H1 (cell line): ENCODE measurements around the gene PSMC2. TPM values are rescaled to one million over a fixed set of nuclear protein-coding genes. Genes with fewer than 3 reads are reported as not detected.

Experiments used
- CTCF ChIA-PET: fragments of 300-600 bp; sonication (Branson Sonifier 250); formaldehyde crosslinking; loops from one replicate; lab custom pipeline; 2021; ENCODE audit not compliant: partially characterized antibody; lab: Charles Lee
- POLR2A ChIA-PET: fragments of 300-600 bp; sonication (Branson Sonifier 250); formaldehyde crosslinking; loops from one replicate; lab custom pipeline; 2021; ENCODE audit warnings: inconsistent platforms; ENCODE audit not compliant: partially characterized antibody; lab: Charles Lee
- DNase-seq, 2 experiments: peaks; one replicate each; pipeline versions ENCODE4 v3.0.0 to v3.0.0-alpha.2; 2010 to 2022; ENCODE audit warnings: low spot score in 2 of 2, low read depth in 1 of 2, mixed read lengths in 1 of 2
- FAIRE-seq: peaks from 2 replicates; lab custom pipeline; 2011; peaks lifted over from hg19 to GRCh38; lab: Jason Lieb, UNC
- H2AFZ ChIP-seq: 2 replicates; pipeline ENCODE4 v1.8.1; 2012; ENCODE audit warnings: low read length, inconsistent platforms
- H2AK5ac ChIP-seq: 2 replicates; pipeline ENCODE4 v1.6.1; 2013; ENCODE audit warnings: low read depth, low read length
- H2BK120ac ChIP-seq: replicated peaks from 2 replicates; pipeline ENCODE3; 2013; ENCODE audit warnings: low read depth, low read length, inconsistent platforms
- H2BK12ac ChIP-seq: 2 replicates; pipeline ENCODE4 v1.6.1; 2013; ENCODE audit warnings: low read depth, low read length
- H2BK15ac ChIP-seq: 2 replicates; pipeline ENCODE4 v1.6.1; 2013; ENCODE audit warnings: low read length
- H2BK20ac ChIP-seq: 2 replicates; pipeline ENCODE4 v1.6.1; 2013; ENCODE audit warnings: low read length
- H2BK5ac ChIP-seq: 2 replicates; pipeline ENCODE4 v1.6.1; 2013; ENCODE audit warnings: low read depth, low read length
- H3K14ac ChIP-seq: 2 replicates; pipeline ENCODE4 v1.6.1; 2013; ENCODE audit warnings: inconsistent platforms; ENCODE audit not compliant: insufficient read length
- H3K18ac ChIP-seq: 2 replicates; pipeline ENCODE4 v1.6.1; 2013; ENCODE audit warnings: low read length; ENCODE audit errors: extremely low read depth
- H3K23ac ChIP-seq: 2 replicates; pipeline ENCODE4 v1.6.1; 2013; ENCODE audit warnings: inconsistent platforms; ENCODE audit not compliant: insufficient read length
- H3K23me2 ChIP-seq: 2 replicates; pipeline ENCODE4 v1.6.1; 2013; ENCODE audit warnings: low read depth, low read length
- H3K27ac ChIP-seq: 2 replicates; pipeline ENCODE4 v1.6.1; 2011; ENCODE audit warnings: low read depth, low read length, inconsistent platforms
- H3K27me3 ChIP-seq, 4 experiments: replicated peaks in 1 of 4; 1 replicate in 1 of 4; 2 replicates in 3 of 4; pipeline versions ENCODE4 v1.6.1 to v1.8.1; 2011 to 2013; ENCODE audit warnings: low read length in 3 of 4, mild to moderate bottlenecking in 3 of 4, inconsistent platforms in 2 of 4, mixed read lengths in 2 of 4, moderate library complexity in 1 of 4; ENCODE audit not compliant: control insufficient read depth in 3 of 4, insufficient read depth in 3 of 4; ENCODE audit errors: extremely low read depth in 1 of 4
- H3K36me3 ChIP-seq, 4 experiments: 2 replicates each; pipeline versions ENCODE4 v1.6.1 to v1.8.1; 2011 to 2013; ENCODE audit warnings: mild to moderate bottlenecking in 4 of 4, low read length in 3 of 4, moderate library complexity in 2 of 4, control low read depth in 1 of 4, inconsistent platforms in 1 of 4; ENCODE audit not compliant: insufficient read depth in 4 of 4, control insufficient read depth in 2 of 4
- H3K4ac ChIP-seq: replicated peaks from 2 replicates; pipeline ENCODE3; 2013; ENCODE audit warnings: low read length, low read depth, mixed read lengths, inconsistent platforms; ENCODE audit not compliant: insufficient read length
- H3K4me1 ChIP-seq, 4 experiments: replicated peaks in 1 of 4; 1 replicate in 1 of 4; 2 replicates in 3 of 4; pipeline versions ENCODE4 v1.6.1 to v1.8.1; 2011 to 2013; ENCODE audit warnings: low read length in 3 of 4, inconsistent platforms in 2 of 4, mixed read lengths in 1 of 4; ENCODE audit not compliant: insufficient read depth in 4 of 4, control insufficient read depth in 3 of 4
- H3K4me2 ChIP-seq, 2 experiments: 2 replicates each; pipeline versions ENCODE4 v1.6.1 to v1.8.1; 2011 to 2013; ENCODE audit warnings: low read depth in 2 of 2, low read length in 2 of 2, control low read depth in 1 of 2, inconsistent platforms in 1 of 2, mild to moderate bottlenecking in 1 of 2; ENCODE audit not compliant: insufficient read depth in 1 of 2
- H3K4me3 ChIP-seq, 4 experiments: fragments of 200-600, 300-600 bp in 1 of 4; sonication (generic), shearing (Covaris generic), sonication (Bioruptor Twin) in 1 of 4; 2 replicates each; pipeline versions ENCODE4 v1.5.1 to v1.8.1; 2011 to 2016; ENCODE audit warnings: low read length in 4 of 4, low read depth in 3 of 4, control low read depth in 2 of 4, inconsistent platforms in 2 of 4, mild to moderate bottlenecking in 2 of 4, mixed read lengths in 1 of 4, moderate library complexity in 1 of 4; ENCODE audit not compliant: insufficient read depth in 2 of 4; ENCODE audit errors: extremely low read depth in 1 of 4
- H3K56ac ChIP-seq: replicated peaks from 2 replicates; pipeline ENCODE3; 2013; ENCODE audit warnings: low read depth, mild to moderate bottlenecking, mixed read lengths, low read length, inconsistent platforms; ENCODE audit not compliant: insufficient read length
- H3K79me1 ChIP-seq: 2 replicates; pipeline ENCODE4 v1.6.1; 2013; ENCODE audit warnings: low read depth, low read length, control low read depth
- H3K79me2 ChIP-seq, 2 experiments: 2 replicates each; pipeline versions ENCODE4 v1.6.1 to v1.8.1; 2012 to 2013; ENCODE audit warnings: low read length in 2 of 2, mild to moderate bottlenecking in 2 of 2, inconsistent platforms in 1 of 2; ENCODE audit not compliant: insufficient read depth in 2 of 2, control insufficient read depth in 1 of 2
- H3K9ac ChIP-seq, 4 experiments: replicated peaks in 1 of 4; 1 replicate in 1 of 4; 2 replicates in 3 of 4; pipeline versions ENCODE4 v1.6.1 to v1.8.1; 2011 to 2013; ENCODE audit warnings: low read depth in 3 of 4, low read length in 3 of 4, control low read depth in 2 of 4, mild to moderate bottlenecking in 2 of 4, moderate library complexity in 2 of 4, inconsistent platforms in 1 of 4; ENCODE audit errors: extremely low read depth in 1 of 4
- H3K9me3 ChIP-seq, 2 experiments: 2 replicates each; pipeline versions ENCODE4 v1.6.1 to v1.8.1; 2012 to 2013; ENCODE audit warnings: mild to moderate bottlenecking in 2 of 2, moderate library complexity in 2 of 2, control low read depth in 1 of 2, inconsistent platforms in 1 of 2, low read depth in 1 of 2, low read length in 1 of 2, mixed read lengths in 1 of 2; ENCODE audit not compliant: insufficient read depth in 2 of 2
- H4K20me1 ChIP-seq, 2 experiments: replicated peaks in 1 of 2; 2 replicates each; pipeline versions ENCODE3 to v1.8.1; 2011 to 2013; ENCODE audit warnings: inconsistent platforms in 2 of 2, low read length in 2 of 2, mild to moderate bottlenecking in 1 of 2; ENCODE audit not compliant: insufficient read depth in 2 of 2, control insufficient read depth in 1 of 2
- H4K5ac ChIP-seq: 2 replicates; pipeline ENCODE4 v1.6.1; 2013; ENCODE audit warnings: low read length, low read depth, mixed read lengths, inconsistent platforms; ENCODE audit not compliant: insufficient read length
- H4K8ac ChIP-seq: 2 replicates; pipeline ENCODE4 v1.8.0; 2013; ENCODE audit warnings: mild to moderate bottlenecking, moderate library complexity, low read length, inconsistent platforms; ENCODE audit not compliant: insufficient read depth; ENCODE audit errors: extremely low read depth
- H4K91ac ChIP-seq: replicated peaks from 2 replicates; pipeline ENCODE3; 2013; ENCODE audit warnings: low read length, mixed read lengths, inconsistent platforms; ENCODE audit not compliant: insufficient read length
- NRF1 ChIP-seq: IDR thresholded peaks from 2 replicates; pipeline ENCODE4 v1.6.1; 2011; ENCODE audit warnings: mild to moderate bottlenecking, low read depth, low read length, improper control_type of control experiment
- WGBS, 2 experiments: shearing (Covaris generic) in 1 of 2; methylation state at CpG; one replicate each; pipeline versions ENCODE4 v1.1.6 to v1.1.7; 2013 to 2015; ENCODE audit warnings: low lambda C conversion rate in 2 of 2, mixed read lengths in 2 of 2, inconsistent platforms in 1 of 2, low coverage in 1 of 2, missing lambda C conversion rate in 1 of 2; ENCODE audit not compliant: insufficient replicate concordance in 2 of 2, insufficient coverage in 1 of 2, insufficient read length in 1 of 2; ENCODE audit errors: extremely low coverage in 1 of 2, missing lambda C conversion rate in 1 of 2; 5-methylcytosine and 5-hydroxymethylcytosine counted together
- polyA plus RNA-seq, 7 experiments: library from polyadenylated mRNA; depleted of rRNA in 3 of 7; stranded (reverse) in 5 of 7; unstranded in 2 of 7; fragments of >200 nt in 5 of 7; fragments of 200-250 nt in 2 of 7; gene quantifications; 1 replicate in 5 of 7; 2 replicates in 1 of 7; 4 replicates in 1 of 7; pipeline versions ENCODE4 v1.2.1 to v1.2.3, GENCODE V29; 2011 to 2013; ENCODE audit warnings: missing spikeins in 2 of 7, mixed read lengths in 2 of 7
- total RNA-seq: library from RNA; stranded (reverse); fragmentation: NEBNext Ultra II Directional; extraction: Animal tissue kit (Norgen Biotek cat#: 25700); gene quantifications from 2 replicates; pipeline ENCODE4 v1.2.1, GENCODE V29; 2021

Gene PSMC2
- total and polyA plus RNA-seq, 2 of the 8 experiments (the other 6 are each of a cell fraction or from before 2014, with no cell fraction given): 80.9 to 141 TPM

DNA sequence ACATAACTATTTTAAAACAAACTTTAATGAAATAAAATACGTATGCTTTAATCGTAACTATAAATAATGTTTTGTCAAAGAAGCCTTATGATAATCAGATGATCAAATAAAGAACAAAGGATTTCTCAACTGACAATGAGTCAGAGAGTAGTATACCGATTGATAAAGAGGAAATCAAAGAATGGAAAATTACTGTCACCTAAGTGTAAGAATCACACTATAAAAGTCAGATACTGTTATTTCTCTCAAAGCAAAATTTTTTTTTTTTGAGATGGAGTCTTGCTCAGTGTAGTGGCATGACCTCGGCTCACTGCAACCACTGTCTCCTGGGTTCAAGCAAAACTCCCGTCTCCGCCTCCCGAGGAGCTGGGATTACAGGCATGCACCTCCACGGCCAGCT is 21.7 kb upstream of the PSMC2 start:
- H3K27ac ChIP-seq: no peak overlapping the region
- H2BK12ac ChIP-seq: no peak overlapping the region
- no peaks in the 10 kb centered on the region for H3K79me2 ChIP-seq
- no peak overlapping the region for H2AK5ac ChIP-seq
- H4K20me1 ChIP-seq: peaks cover 0 to 2% of the 10 kb centered on the region in 2 experiments
- no peak overlapping the region for H3K4me2 ChIP-seq
- H3K4me3 ChIP-seq: no peak overlapping the region
- no peaks in the 10 kb centered on the region for H3K27me3 ChIP-seq
- H2BK20ac ChIP-seq: no peak overlapping the region
- TF ChIP-seq NRF1: no peak
- peaks cover 0 to 7% (median 1%) of the 10 kb centered on the region in 4 experiments; a peak in 5 of 7 replicates for H3K4me1 ChIP-seq
- 97% methylated on average over 8 of the region's 8 CpGs; no CpG with 5 or more reads in 1 of the 2 experiments for WGBS, 2 experiments
- H4K8ac ChIP-seq: no peak overlapping the region
- H4K5ac ChIP-seq: no peak overlapping the region
- POLR2A ChIA-PET: interaction anchor here (1.0 kb wide), 1 partner anchor 13 kb away, joined by 3 read pairs; no protein-coding TSS in a partner anchor
- H3K23ac ChIP-seq: no peak overlapping the region
- H3K18ac ChIP-seq: no peak overlapping the region
- H3K36me3 ChIP-seq: peaks cover 7 to 58% (median 26%) of the 10 kb centered on the region in 4 experiments
- no peak overlapping the region for H3K56ac ChIP-seq
- no peaks in the 10 kb centered on the region for H3K79me1 ChIP-seq
- no peak overlapping the region for H3K14ac ChIP-seq
- no peak overlapping the region for H2BK5ac ChIP-seq
- H3K9me3 ChIP-seq: no peaks in the 10 kb centered on the region
- FAIRE-seq (no peak), DNase-seq (no peak)
- CTCF ChIA-PET: interaction anchor here (0.7 to 1.5 kb wide), 4 partner anchors 13 to 81 kb away, joined by 3 to 5 read pairs (median 4); no protein-coding TSS in a partner anchor
- H2BK15ac ChIP-seq: no peak overlapping the region
- no peak overlapping the region for H3K4ac ChIP-seq
- H3K9ac ChIP-seq: no peak overlapping the region
- H3K23me2 ChIP-seq: no peaks in the 10 kb centered on the region
- no peak overlapping the region for H2AFZ ChIP-seq
- H4K91ac ChIP-seq: no peak overlapping the region
- H2BK120ac ChIP-seq: no peak overlapping the region
